GM18519 (cell line): Measurements from ENCODE around the gene S100A3.

Experiments
- ATAC-seq: cut with Tn5 transposase; IDR thresholded peaks from one replicate; pipeline ENCODE4 v1.9.1; 2021; ENCODE audit warnings: mild to moderate bottlenecking, moderate library complexity; ENCODE audit not compliant: unreplicated experiment, low FRiP score

The S100A3 gene

DNA sequence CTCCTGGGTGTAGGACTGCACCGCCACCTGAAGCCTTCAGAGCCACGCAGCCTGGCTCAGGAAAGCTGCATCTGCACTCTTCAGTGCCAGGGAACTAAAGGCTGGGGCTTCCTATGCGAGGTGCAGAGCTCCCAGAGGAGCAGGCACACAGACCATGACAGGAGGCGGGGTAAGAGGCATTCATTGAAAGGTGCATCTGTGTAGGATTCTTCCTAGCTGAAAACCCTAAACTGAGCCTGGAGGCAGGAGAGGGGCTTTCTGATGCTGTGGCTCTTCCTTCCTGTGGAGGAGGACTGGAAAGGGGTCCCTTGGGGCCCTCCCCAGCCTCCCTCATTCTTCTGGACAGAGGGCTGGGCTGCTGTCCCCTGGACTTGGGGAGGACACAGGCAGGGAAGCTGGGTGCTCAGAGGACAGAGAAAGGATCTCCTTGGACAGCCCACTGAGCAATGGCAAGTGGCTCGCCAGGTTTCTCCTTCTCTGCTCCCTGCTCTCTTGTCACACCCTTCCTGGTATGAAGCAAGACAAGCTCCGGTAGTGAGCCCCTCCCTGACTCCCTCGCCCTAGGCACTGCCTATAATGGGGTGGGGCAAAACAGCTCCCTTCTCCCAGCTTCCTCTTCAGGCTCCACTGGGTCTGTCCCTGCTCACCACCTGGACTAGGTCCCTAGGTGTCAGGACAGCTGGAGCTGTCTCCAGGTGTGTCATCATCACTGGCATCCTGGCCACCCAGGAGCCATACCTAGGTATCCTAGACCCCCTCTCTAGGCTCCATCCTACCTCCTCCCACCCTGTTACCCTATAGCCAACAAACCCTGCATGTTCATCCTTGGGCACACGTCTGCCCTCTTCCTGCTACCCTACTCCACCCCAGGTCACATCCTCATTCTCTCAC is 33.3 kb downstream of the S100A3 start:
- no peak for ATAC-seq

- no peak for ATAC-seq
These were observed 35.4 kb downstream of the S100A3 start for GRCh38 chr1:153513666-153514065.

- ATAC-seq: no peak
These were observed 36.0 kb downstream of the S100A3 start for GRCh38 chr1:153513023-153513422.

GRCh38 chr1:153510984-153511410 is 38.1 kb downstream of the S100A3 start:
- ATAC-seq: no peak

GRCh38 chr1:153509729-153510354 is 39.2 kb downstream of the S100A3 start:
- no peak for ATAC-seq

DNA sequence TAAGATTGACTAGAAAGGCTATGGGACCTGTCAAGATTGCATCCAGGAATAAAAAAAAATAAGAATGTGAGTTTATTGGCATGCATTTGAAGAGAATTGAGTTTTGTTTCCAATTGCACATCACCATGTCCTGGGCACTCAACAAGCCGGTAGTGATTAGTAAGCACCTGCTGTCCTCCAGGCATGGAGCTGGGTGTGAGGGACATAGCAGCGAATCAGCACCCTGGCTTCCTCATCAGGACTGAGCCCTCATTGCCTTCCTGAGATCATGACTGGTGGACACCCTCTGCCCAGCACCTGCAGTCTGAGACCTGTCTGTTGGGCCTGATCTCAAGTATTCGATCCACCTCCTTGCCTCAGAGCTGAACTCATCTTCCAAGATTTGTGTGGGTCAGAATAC is 40.0 kb downstream of the S100A3 start:
- no peak for ATAC-seq

DNA sequence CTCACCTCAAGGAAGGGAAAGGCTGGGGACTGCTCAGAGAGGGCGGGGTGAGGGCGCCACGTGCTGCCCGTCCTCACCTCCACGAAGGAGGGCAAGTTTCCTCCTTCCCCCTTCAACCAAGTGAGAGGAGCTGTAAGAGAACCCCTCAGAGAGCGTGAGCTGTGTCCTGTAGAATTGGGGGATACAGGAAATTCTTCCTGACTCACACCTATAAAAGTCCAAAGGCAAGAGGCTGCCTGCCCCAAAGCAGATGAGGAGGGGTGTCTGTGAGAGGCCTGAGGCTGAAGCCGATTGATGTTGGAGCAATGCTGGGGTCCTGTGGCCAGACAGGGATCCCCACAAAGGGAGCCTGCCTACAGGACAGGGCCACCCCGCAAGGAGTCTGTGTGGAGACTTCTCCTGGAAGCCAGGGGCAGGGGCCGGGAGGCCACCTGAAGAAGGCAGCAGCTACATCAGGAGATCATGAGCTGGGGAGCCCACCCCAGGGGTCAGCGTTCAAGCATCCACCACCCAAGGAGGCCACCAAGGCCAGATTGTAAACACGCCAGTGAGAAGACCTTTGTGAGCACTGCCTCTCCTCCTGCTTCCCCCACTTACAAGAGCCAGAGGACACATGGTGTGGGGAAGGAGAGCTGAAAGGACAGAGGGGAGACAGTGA is 41.0 kb downstream of the S100A3 start:
- ATAC-seq: no peak

DNA sequence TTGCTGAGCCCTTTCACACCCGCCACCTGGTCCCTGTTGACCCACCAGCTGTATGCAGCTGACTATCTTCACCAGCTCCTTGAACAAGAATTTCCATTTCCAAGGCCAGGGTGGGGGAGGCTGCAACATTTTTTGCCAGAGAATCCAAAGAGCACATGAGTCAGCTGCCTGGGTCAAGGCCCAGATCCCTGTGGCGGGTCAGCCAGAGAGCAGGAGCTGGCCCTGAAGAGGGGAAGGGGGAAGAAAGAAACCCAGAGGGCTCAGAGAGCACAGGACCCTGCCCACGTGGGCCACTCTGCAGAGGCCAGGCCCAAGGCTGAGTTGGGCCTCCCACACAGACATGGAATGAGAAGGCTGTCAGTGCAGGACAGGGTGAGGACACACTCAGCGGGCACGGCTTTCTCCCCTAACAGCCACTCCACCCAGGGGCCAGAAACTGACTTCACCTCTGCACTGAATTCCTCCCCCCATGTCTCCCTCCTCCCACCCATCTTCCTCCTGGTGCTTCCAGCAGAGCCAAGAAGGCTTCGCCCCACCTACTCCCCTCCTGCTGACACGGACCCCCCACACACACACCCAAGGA is 42.1 kb downstream of the S100A3 start:
- no peak for ATAC-seq

- ATAC-seq: no peak
These were observed 42.7 kb downstream of the S100A3 start for GRCh38 chr1:153506386-153506785.

GRCh38 chr1:153505576-153505975 is 43.5 kb downstream of the S100A3 start:
- ATAC-seq: no peak

GRCh38 chr1:153503766-153504165 is 45.3 kb downstream of the S100A3 start:
- ATAC-seq: no peak

DNA sequence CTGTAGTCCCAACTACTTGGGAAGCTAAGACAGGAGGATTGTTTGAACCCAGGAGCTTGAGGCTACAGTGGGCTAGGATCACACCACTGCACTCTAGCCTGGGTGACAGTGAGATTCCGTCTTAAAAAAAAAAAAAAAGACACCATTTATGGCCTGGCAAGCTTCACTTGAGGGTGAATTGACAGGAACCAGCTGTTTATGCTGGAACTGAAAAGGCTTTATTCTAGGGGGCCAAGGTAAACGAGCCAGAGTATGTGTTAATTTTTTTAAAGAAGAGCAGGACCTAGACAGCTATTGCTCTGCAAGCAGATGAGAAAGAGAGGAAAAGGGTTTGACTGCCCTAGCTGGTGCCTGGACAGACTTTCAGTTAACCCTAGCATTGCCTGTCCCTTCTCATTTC is 50.3 kb downstream of the S100A3 start:
- no peak for ATAC-seq
